NCI-H2029 treated with DMSO at 0.1 percent for 48 hours (cell line): ENCODE data around the gene TMEM218.
"Not testable (repeated sequence)": the region's sequence is repeated elsewhere in the genome, so short reads cannot be mapped to it uniquely, and the experiment has no call there.

Source experiments
- DNase-seq: peaks from one replicate; lab custom pipeline; 2025; lab: John Stamatoyannopoulos, UW

TMEM218 gene

DNA sequence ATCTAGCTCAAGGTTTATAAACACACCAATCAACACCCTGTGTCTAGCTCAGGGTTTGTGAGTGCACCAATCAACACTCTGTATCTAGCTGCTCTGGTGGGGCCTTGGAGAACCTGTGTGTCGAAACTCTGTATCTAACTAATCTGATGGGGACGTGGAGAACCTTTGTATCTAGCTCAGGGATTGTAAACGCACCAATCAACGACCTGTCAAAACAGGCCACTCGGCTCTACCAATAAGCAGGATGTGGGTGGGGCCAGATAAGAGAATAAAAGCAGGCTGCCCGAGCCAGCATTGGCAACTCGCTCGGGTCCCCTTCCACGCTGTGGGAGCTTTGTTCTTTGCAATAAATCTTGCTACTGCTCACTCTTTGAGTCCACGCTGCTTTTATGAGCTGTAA is 21.3 kb downstream of the TMEM218 start:
- DNase-seq = not testable (repeated sequence)

DNA sequence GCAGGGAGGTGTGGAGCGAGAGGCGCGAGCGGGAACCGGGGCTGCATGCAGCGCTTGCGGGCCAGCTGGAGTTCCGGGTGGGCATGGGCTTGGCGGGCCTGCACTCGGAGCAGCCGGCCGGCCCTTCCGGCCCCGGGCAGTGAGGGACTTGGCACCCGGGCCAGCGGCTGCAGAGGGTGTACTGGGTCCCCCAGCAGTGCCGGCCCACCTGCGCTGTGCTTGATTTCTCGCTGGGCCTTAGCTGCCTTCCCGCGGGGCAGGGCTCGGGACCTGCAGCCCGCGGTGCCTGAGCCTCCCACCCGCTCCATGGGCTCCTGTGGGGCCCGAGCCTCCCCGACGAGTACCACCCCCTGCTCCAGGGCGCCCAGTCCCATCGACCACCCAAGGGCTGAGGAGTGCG is 21.9 kb downstream of the TMEM218 start:
- not testable (repeated sequence) for DNase-seq

DNA sequence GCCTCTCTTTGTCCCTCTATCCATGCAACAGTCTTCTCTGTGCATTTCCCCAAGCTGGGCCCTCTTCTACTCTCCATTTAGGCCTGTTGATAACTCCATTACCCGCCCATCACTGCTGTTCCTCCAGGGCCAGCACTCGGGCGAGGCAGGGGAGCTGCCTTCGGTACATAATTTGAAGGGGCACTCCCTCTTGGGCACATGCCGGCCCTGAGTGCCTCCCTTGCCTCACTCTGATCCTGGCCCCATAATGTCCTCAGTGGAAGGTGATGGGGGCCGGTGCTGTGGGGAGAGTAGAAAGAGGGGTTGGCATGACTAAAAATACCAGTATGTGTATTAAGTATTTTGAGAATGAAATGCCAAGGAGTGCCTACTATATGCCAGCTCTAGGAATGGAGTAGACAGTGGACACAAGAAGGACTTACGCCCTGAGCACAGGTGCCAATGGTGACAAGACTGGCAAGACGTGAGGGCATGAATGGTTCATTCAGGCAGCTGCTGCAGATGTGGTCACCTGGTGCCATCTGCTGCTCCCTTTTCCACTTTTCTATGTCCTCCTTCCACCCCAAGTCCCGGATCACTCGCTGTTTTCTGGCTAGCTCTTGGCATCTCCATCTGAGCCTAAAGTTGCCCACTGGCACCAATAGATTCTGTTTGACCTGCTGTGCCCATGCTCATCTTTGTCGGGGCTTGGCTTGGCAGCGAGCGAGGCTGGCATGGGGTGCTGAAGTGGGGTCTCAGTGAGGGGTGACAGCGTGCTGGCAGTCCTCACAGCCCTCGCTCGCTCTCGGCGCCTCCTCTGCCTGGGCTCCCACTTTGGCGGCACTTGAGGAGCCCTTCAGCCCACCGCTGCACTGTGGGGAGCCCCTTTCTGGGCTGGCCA is 22.6 kb downstream of the TMEM218 start:
- DNase-seq = no peak

- no peak for DNase-seq
Observed at GRCh38 chr11:125088123-125088522, 23.3 kb downstream of the TMEM218 start.

GRCh38 chr11:125086633-125087296 is 24.7 kb downstream of the TMEM218 start:
- no peak for DNase-seq

GRCh38 chr11:125085301-125086081 is 25.9 kb downstream of the TMEM218 start:
- DNase-seq = no peak

- no peak for DNase-seq
Observed at GRCh38 chr11:125084761-125085231, 26.6 kb downstream of the TMEM218 start.

DNA sequence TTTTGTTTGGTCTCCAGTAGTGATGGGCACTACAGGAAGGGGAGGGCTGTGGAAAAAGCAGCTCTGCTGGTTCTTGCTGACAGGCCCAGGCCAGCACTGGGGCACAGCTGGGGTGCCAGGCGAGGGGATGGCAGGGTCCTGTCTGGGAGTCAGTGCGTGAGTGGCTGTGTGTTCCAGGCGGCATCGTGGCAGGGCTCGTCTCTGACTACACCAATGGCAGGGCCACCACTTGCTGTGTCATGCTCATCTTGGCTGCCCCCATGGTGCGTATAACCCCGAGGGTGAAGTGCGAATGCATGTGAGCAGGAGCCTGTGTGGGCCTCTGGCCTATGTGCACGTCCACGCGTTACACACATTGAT is 27.4 kb downstream of the TMEM218 start:
- DNase-seq = no peak

DNA sequence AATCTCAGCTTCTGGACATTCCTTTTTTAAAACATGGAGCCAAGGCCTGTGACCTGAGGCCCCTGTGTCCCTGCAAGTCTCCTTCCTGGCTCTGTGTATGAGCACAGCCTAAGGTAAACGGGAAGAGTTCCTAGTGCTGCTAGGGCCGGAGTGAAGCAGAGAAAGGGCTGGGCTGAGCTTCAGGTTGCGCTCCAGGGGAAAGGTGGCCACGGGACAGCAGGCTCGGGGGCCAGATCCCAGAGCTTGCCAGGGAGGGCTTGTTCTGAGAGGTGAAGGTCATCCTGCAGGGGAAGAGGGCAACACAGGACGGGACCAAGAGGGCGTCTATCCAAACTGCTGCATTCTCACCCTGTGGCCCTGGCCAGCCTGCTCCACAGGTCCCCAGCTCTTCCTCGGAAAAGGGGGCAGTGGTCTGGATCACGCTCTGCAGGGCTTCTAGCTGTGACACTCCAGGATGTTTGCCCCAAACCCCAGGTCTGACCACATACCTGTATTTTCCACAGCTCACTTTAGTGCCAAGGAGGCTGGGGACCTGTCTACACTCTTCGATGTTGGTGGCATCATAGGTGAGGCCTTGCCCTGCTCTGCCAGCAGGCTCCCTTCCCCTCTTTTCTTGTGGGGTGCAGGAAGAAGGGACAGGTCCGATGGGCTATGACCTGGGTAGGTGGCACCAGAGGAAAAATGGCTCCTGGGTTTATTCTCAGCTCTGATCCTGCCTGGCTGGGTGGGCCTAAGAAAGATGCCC is 27.9 kb downstream of the TMEM218 start:
- no peak for DNase-seq

- DNase-seq = no peak
Observed at GRCh38 chr11:125082611-125083311, 28.7 kb downstream of the TMEM218 start.

- DNase-seq = no peak
Observed at GRCh38 chr11:125082040-125082439, 29.4 kb downstream of the TMEM218 start.

DNA sequence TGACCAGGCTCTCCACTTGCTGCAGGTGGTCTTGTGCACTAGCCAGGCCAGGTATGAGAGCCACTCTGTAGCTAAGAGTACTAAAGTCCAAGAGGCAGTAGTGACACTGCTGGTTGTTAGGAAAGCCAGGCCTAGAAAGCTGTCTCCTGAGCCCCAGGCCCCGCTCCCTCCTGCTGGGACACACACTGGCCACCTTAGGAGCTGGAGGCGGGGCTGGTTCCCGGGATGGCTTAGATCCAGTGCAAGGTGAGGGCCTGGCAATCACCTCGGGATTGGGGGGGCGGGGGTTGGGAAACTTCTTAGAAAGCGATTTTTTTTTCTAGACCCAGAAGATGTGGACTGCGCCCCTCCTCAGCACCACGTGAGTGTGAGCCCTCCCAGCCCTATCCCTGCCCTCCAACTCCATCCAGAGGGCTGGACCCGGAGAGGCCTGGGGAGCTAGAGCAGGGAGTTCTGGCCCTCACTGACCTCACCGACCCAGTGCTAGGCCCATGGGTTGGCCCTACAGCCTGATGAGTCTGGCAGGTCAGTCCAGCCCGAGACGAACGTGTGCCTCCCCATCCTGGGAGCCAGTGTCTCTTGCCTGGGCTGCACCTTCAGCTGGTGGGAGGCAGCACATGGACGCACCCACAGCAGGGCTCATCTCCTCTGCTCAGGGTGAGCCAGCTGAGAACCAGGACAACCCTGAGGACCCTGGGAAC is 30.2 kb downstream of the TMEM218 start:
- no peak for DNase-seq

- DNase-seq = no peak
Observed at GRCh38 chr11:125080531-125080911, 30.9 kb downstream of the TMEM218 start.

DNA sequence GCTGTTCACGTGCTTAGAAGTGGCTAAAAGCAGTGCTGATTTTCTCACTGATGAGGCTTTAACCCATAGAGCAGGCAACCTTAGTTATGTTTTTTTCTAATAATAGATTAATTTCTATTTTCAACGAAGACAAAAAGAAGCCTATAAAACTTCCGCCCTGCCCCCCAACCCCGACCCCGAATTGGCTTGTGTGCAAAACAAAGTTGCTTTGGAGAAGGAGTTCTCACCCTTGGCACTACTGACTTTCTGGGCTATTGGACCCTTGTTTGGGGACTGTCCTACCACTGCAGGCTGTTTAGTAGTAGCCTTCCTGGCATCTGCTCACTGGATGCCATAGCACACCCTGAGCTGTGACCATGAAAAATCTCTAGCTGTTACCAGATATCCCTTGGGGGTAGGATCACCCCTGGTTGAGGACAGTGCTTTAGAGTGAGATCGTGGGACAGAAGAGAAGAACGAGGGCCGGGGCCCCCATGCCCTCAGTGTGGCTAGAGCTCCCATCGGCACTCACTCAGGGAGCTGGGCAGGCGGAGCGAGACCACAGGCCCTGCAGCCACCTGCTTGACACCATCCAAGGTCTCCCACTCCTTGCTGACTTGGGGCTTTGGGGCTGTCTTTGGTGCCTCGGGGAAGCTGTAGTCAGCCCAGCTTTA is 31.4 kb downstream of the TMEM218 start:
- no peak for DNase-seq

GRCh38 chr11:125079151-125079877 is 32.1 kb downstream of the TMEM218 start:
- DNase-seq = no peak

DNA sequence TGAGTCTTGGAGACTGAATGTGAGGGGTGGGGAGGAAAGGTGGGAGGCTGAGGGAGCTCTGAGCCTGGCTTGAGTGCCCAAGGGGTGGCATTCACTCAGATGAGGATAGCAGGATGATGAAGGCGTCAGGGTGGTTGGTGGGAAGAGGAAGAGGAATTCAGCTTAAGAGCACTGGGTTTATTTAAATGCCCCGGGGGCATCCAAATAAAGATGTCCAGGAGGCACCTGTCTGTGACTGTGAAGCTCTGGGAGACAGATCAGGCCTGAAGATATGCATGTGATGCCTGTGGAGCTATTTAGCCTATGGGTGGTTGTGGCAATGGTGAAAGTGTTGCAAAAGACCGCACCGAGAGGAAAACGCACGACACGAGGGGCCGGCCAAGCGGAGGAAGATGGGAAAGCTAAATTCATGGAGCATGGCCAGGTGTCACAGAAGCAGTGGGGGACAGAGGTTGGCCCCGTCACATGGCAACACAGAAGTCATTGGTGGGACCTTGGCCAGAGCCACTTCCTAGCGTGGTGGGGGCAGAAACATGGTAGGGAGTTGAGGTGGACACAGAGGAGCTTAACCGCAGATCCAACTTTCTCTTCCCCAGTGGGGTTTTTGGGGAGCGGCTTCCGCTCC is 32.8 kb downstream of the TMEM218 start:
- no peak for DNase-seq

DNA sequence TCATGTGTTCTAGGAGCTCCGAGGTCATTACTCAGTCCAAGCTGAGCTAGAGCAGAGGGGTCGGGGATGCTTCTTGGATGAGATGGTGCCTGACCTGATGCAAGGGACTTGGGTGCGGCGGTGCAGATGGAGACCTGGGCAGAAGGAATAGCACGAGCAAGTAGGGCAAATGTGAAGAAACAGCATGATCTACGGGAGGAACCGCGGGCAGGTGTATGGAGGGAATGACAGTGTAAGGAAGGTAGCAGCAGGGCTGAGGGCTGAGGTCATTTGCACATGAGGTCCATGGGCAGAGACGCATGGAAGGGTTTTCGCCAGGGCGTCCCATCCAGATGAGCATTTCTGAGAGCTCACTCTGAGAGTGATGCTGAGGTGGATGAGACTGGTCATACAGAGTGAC is 33.4 kb downstream of the TMEM218 start:
- no peak for DNase-seq

GRCh38 chr11:125076378-125076945 is 35.0 kb downstream of the TMEM218 start:
- DNase-seq = no peak

- DNase-seq = no peak
Observed at GRCh38 chr11:125075900-125076317, 35.5 kb downstream of the TMEM218 start.
